HEK293 (cell line): ENCODE data around the gene CACNA1D.

Source experiments
- CTCF ChIA-PET: fragments of 350-600 bp; formaldehyde crosslinking; extraction: SDS; loops from one replicate; lab custom pipeline; 2021; ENCODE audit warnings: antibody characterized with exemption; lab: Yijun Ruan, JAX
- POLR2A ChIA-PET: fragments of 300-600 bp; formaldehyde crosslinking; extraction: SDS; loops from one replicate; lab custom pipeline; 2020; ENCODE audit warnings: antibody characterized with exemption, inconsistent platforms; lab: Yijun Ruan, JAX
- H3K27ac ChIP-seq: fragments of 200-500 bp; sonication (Bioruptor generic); 2 replicates; pipeline ENCODE4 v1.5.1; 2014; ENCODE audit warnings: low read depth, low read length, control low read depth, inconsistent platforms; ENCODE audit errors: extremely low read depth
- H3K36me3 ChIP-seq, 2 experiments: fragments of 200-500 bp in 1 of 2; sonication (Bioruptor generic) in 1 of 2; 1 replicate in 1 of 2; 2 replicates in 1 of 2; pipeline ENCODE4 v1.5.1; 2014 to 2017; ENCODE audit warnings: inconsistent platforms in 2 of 2, low read length in 2 of 2; ENCODE audit not compliant: control insufficient read depth in 2 of 2, insufficient read depth in 1 of 2
- H3K4me1 ChIP-seq: fragments of 200-500 bp; sonication (Bioruptor generic); 2 replicates; pipeline ENCODE4 v1.5.1; 2014; ENCODE audit warnings: mild to moderate bottlenecking, low read length, inconsistent platforms; ENCODE audit not compliant: control insufficient read depth, insufficient read depth
- H3K4me3 ChIP-seq: 2 replicates; pipeline ENCODE4 v1.5.1; 2011; ENCODE audit warnings: low read depth, mild to moderate bottlenecking, control low read depth, low read length, moderate library complexity
- H3K9me3 ChIP-seq: fragments of 200-500 bp; sonication (Bioruptor generic); 2 replicates; pipeline ENCODE4 v1.5.1; 2014; ENCODE audit warnings: low read depth, low read length, inconsistent platforms; ENCODE audit not compliant: control insufficient read depth, insufficient read depth
- BCL11B ChIP-seq: fragments of 450-650 bp; formaldehyde crosslinking; IDR thresholded peaks from 2 replicates; pipeline ENCODE4 v1.5.1; 2016; ENCODE audit warnings: low read depth, missing biosample characterization, missing genetic modification characterization
- OVOL3 ChIP-seq: fragments of 450-650 bp; formaldehyde crosslinking; IDR thresholded peaks from 2 replicates; pipeline ENCODE4 v1.5.1; 2016; ENCODE audit warnings: missing biosample characterization, missing genetic modification characterization
- RBAK ChIP-seq: fragments of 450-650 bp; formaldehyde crosslinking; IDR thresholded peaks from 2 replicates; pipeline ENCODE4 v1.5.1; 2016; ENCODE audit warnings: missing biosample characterization, missing genetic modification characterization
- ZBTB10 ChIP-seq: fragments of 450-650 bp; formaldehyde crosslinking; IDR thresholded peaks from 2 replicates; pipeline ENCODE4 v1.5.1; 2016; ENCODE audit warnings: missing biosample characterization, missing genetic modification characterization
- ZBTB17 ChIP-seq: fragments of 450-650 bp; formaldehyde crosslinking; IDR thresholded peaks from 2 replicates; pipeline ENCODE4 v1.5.1; 2016; ENCODE audit warnings: missing biosample characterization, missing genetic modification characterization
- ZBTB20 ChIP-seq: fragments of 450-650 bp; formaldehyde crosslinking; IDR thresholded peaks from 2 replicates; pipeline ENCODE4 v1.5.1; 2016; ENCODE audit warnings: missing biosample characterization, missing genetic modification characterization
- ZBTB21 ChIP-seq: fragments of 450-650 bp; formaldehyde crosslinking; IDR thresholded peaks from 2 replicates; pipeline ENCODE4 v1.5.1; 2017; ENCODE audit warnings: missing biosample characterization, missing genetic modification characterization
- ZBTB8A ChIP-seq: fragments of 450-650 bp; formaldehyde crosslinking; IDR thresholded peaks from 2 replicates; pipeline ENCODE4 v1.5.1; 2016; ENCODE audit warnings: missing biosample characterization, missing genetic modification characterization
- ZEB2 ChIP-seq: fragments of 450-650 bp; formaldehyde crosslinking; IDR thresholded peaks from 2 replicates; pipeline ENCODE4 v1.5.1; 2016; ENCODE audit warnings: missing biosample characterization, missing genetic modification characterization
- ZNF18 ChIP-seq: fragments of 450-650 bp; formaldehyde crosslinking; IDR thresholded peaks from 2 replicates; pipeline ENCODE4 v1.5.1; 2016; ENCODE audit warnings: missing biosample characterization, missing genetic modification characterization
- ZNF221 ChIP-seq: fragments of 450-650 bp; formaldehyde crosslinking; IDR thresholded peaks from 2 replicates; pipeline ENCODE4 v1.5.1; 2017; ENCODE audit warnings: missing biosample characterization, missing genetic modification characterization, borderline replicate concordance
- ZNF518A ChIP-seq: fragments of 450-650 bp; formaldehyde crosslinking; conservative IDR thresholded peaks from 2 replicates; pipeline ENCODE4 v1.5.1; 2016; ENCODE audit warnings: low read depth, missing biosample characterization, missing genetic modification characterization
- ZNF529 ChIP-seq: fragments of 450-650 bp; formaldehyde crosslinking; IDR thresholded peaks from 2 replicates; pipeline ENCODE4 v1.5.1; 2017; ENCODE audit warnings: missing genetic modification characterization, missing biosample characterization; ENCODE audit not compliant: insufficient replicate concordance
- ZNF645 ChIP-seq: fragments of 450-650 bp; formaldehyde crosslinking; IDR thresholded peaks from 2 replicates; pipeline ENCODE4; 2016; ENCODE audit warnings: missing biosample characterization, missing genetic modification characterization
- ZNF658 ChIP-seq: fragments of 450-650 bp; formaldehyde crosslinking; IDR thresholded peaks from 2 replicates; pipeline ENCODE4; 2016; ENCODE audit warnings: missing biosample characterization, missing genetic modification characterization
- ZNF660 ChIP-seq: fragments of 450-650 bp; IDR thresholded peaks from 2 replicates; pipeline ENCODE4 v1.5.1; 2018; ENCODE audit warnings: missing biosample characterization, mild to moderate bottlenecking, missing genetic modification characterization
- ZSCAN16 ChIP-seq: fragments of 450-650 bp; formaldehyde crosslinking; IDR thresholded peaks from 2 replicates; pipeline ENCODE4 v1.5.1; 2016; ENCODE audit warnings: missing biosample characterization, missing genetic modification characterization

CACNA1D gene

GRCh38 chr3:53677413-53677812 lies 183.0 kb downstream of the CACNA1D start (continued):
- no peak for TF ChIP-seq ZNF518A (tag by site-specific recombination)
- TF ChIP-seq ZNF660 (tag by site-specific recombination): no peak

GRCh38 chr3:53680028-53680427 lies 185.6 kb downstream of the CACNA1D start:
- POLR2A ChIA-PET: interaction anchor here (0.6 kb wide), 1 partner anchor 28 kb away, joined by 3 read pairs; no protein-coding TSS in a partner anchor

More at GRCh38 chr3:53680028-53680427, 185.6 kb downstream of the CACNA1D start:
- H3K9me3 ChIP-seq: no peaks in the 10 kb centered on the region
- H3K36me3 ChIP-seq: no peaks in the 10 kb centered on the region
- no peak overlapping the region for H3K27ac ChIP-seq
- no peaks in the 10 kb centered on the region for H3K4me1 ChIP-seq
- CTCF ChIA-PET: no interaction called here
- TF ChIP-seq ZNF658 (tag by site-specific recombination): no peak
- no peak for TF ChIP-seq ZNF529
- TF ChIP-seq ZSCAN16 (tag by site-specific recombination): no peak
- TF ChIP-seq ZBTB10: no peak
- TF ChIP-seq OVOL3 (tag by site-specific recombination): no peak
- TF ChIP-seq ZBTB8A (tag by site-specific recombination): no peak
- no peak for TF ChIP-seq ZBTB17 (tag by site-specific recombination)
- no peak for TF ChIP-seq ZNF18 (tag by site-specific recombination)
- TF ChIP-seq ZBTB21: no peak
- no peak for TF ChIP-seq ZBTB20 (tag by site-specific recombination)
- TF ChIP-seq ZEB2: no peak
- TF ChIP-seq ZNF221: no peak
- no peak for TF ChIP-seq RBAK (tag by site-specific recombination)
- no peak for TF ChIP-seq BCL11B
- no peak for TF ChIP-seq ZNF645
- no peak overlapping the region for H3K4me3 ChIP-seq
